H1 (cell line): ENCODE results near the gene NDRG2. TPM values are rescaled to one million over a fixed set of nuclear protein-coding genes. Genes with fewer than 3 reads are reported as not detected.

Experiments used
- polyA plus RNA-seq, 7 experiments: library from polyadenylated mRNA; depleted of rRNA in 3 of 7; stranded (reverse) in 5 of 7; unstranded in 2 of 7; fragments of >200 nt in 5 of 7; fragments of 200-250 nt in 2 of 7; gene quantifications; 1 replicate in 5 of 7; 2 replicates in 1 of 7; 4 replicates in 1 of 7; pipeline versions ENCODE4 v1.2.1 to v1.2.3, GENCODE V29; 2011 to 2013; ENCODE audit warnings: missing spikeins in 2 of 7, mixed read lengths in 2 of 7
- total RNA-seq: library from RNA; stranded (reverse); fragmentation: NEBNext Ultra II Directional; extraction: Animal tissue kit (Norgen Biotek cat#: 25700); gene quantifications from 2 replicates; pipeline ENCODE4 v1.2.1, GENCODE V29; 2021
- TF ChIP-seq, protein P1 (sequence below): fragments of 300-600 bp; sonication (generic); IDR thresholded peaks from 2 replicates; pipeline ENCODE4 v1.7.1; 2012; ENCODE audit warnings: low read length, moderate library complexity, mild to moderate bottlenecking, inconsistent platforms; ENCODE audit not compliant: insufficient replicate concordance

Gene NDRG2
- total and polyA plus RNA-seq, 2 of the 8 experiments (the other 6 are each of a cell fraction or from before 2014, with no cell fraction given) = 29.9 to 48.6 TPM

DNA sequence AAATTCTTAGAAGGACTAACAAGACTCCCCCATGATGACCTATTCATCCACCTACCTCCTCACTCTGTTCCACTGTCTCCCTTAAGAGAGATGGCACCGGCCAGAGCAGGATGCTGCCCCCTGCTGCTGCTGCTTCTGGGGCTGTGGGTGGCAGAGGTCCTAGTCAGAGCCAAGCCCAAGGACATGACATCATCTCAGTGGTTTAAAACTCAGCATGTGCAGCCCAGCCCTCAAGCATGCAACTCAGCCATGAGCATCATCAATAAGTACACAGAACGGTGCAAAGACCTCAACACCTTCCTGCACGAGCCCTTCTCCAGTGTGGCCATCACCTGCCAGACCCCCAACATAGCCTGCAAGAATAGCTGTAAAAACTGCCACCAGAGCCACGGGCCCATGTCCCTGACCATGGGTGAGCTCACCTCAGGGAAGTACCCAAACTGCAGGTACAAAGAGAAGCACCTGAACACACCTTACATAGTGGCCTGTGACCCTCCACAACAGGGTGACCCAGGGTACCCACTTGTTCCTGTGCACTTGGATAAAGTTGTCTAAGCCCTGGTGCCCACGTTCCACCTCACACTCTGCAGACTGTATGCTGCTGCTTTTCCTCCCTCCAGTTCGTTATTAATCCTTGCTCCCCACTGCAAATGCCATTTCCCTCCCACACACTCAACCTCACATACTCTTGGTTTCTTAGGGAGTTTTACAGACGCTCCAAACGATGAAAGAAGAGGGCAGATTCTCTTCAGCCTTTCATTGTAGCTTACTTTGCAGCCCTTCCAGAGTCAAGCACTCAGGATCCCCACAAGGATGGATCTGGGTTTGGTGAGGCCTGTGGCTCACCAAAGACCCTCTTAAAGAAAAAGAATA lies 33.2 kb upstream of the NDRG2 start, which contains the start of gene RNASE8 (continued):
- TF ChIP-seq, protein P1, sequence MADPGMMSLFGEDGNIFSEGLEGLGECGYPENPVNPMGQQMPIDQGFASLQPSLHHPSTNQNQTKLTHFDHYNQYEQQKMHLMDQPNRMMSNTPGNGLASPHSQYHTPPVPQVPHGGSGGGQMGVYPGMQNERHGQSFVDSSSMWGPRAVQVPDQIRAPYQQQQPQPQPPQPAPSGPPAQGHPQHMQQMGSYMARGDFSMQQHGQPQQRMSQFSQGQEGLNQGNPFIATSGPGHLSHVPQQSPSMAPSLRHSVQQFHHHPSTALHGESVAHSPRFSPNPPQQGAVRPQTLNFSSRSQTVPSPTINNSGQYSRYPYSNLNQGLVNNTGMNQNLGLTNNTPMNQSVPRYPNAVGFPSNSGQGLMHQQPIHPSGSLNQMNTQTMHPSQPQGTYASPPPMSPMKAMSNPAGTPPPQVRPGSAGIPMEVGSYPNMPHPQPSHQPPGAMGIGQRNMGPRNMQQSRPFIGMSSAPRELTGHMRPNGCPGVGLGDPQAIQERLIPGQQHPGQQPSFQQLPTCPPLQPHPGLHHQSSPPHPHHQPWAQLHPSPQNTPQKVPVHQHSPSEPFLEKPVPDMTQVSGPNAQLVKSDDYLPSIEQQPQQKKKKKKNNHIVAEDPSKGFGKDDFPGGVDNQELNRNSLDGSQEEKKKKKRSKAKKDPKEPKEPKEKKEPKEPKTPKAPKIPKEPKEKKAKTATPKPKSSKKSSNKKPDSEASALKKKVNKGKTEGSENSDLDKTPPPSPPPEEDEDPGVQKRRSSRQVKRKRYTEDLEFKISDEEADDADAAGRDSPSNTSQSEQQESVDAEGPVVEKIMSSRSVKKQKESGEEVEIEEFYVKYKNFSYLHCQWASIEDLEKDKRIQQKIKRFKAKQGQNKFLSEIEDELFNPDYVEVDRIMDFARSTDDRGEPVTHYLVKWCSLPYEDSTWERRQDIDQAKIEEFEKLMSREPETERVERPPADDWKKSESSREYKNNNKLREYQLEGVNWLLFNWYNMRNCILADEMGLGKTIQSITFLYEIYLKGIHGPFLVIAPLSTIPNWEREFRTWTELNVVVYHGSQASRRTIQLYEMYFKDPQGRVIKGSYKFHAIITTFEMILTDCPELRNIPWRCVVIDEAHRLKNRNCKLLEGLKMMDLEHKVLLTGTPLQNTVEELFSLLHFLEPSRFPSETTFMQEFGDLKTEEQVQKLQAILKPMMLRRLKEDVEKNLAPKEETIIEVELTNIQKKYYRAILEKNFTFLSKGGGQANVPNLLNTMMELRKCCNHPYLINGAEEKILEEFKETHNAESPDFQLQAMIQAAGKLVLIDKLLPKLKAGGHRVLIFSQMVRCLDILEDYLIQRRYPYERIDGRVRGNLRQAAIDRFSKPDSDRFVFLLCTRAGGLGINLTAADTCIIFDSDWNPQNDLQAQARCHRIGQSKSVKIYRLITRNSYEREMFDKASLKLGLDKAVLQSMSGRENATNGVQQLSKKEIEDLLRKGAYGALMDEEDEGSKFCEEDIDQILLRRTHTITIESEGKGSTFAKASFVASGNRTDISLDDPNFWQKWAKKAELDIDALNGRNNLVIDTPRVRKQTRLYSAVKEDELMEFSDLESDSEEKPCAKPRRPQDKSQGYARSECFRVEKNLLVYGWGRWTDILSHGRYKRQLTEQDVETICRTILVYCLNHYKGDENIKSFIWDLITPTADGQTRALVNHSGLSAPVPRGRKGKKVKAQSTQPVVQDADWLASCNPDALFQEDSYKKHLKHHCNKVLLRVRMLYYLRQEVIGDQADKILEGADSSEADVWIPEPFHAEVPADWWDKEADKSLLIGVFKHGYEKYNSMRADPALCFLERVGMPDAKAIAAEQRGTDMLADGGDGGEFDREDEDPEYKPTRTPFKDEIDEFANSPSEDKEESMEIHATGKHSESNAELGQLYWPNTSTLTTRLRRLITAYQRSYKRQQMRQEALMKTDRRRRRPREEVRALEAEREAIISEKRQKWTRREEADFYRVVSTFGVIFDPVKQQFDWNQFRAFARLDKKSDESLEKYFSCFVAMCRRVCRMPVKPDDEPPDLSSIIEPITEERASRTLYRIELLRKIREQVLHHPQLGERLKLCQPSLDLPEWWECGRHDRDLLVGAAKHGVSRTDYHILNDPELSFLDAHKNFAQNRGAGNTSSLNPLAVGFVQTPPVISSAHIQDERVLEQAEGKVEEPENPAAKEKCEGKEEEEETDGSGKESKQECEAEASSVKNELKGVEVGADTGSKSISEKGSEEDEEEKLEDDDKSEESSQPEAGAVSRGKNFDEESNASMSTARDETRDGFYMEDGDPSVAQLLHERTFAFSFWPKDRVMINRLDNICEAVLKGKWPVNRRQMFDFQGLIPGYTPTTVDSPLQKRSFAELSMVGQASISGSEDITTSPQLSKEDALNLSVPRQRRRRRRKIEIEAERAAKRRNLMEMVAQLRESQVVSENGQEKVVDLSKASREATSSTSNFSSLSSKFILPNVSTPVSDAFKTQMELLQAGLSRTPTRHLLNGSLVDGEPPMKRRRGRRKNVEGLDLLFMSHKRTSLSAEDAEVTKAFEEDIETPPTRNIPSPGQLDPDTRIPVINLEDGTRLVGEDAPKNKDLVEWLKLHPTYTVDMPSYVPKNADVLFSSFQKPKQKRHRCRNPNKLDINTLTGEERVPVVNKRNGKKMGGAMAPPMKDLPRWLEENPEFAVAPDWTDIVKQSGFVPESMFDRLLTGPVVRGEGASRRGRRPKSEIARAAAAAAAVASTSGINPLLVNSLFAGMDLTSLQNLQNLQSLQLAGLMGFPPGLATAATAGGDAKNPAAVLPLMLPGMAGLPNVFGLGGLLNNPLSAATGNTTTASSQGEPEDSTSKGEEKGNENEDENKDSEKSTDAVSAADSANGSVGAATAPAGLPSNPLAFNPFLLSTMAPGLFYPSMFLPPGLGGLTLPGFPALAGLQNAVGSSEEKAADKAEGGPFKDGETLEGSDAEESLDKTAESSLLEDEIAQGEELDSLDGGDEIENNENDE = no peak
